Right ventricle myocardium inferior (tissue), 1 donor: Measurements from ENCODE around the gene ZNF277. TPM values are rescaled to one million over a fixed set of nuclear protein-coding genes. Genes with fewer than 3 reads are reported as not detected.
A peak's percentile ranks its signal among the peaks of the same experiment; 100 is the strongest.
"Not testable (repeated sequence)": the region's sequence is repeated elsewhere in the genome, so short reads cannot be mapped to it uniquely, and the experiment has no call there.

Experiments
- ATAC-seq: fragments of 200-7000 bp; cut with Tn5 transposase; one replicate; pipeline ENCODE4 v1.9.1; 2020; ENCODE audit warnings: mild to moderate bottlenecking, moderate library complexity
- DNase-seq: peaks from one replicate; pipeline ENCODE4 v3.0.0; 2021; ENCODE audit errors: missing footprints
- intact Hi-C: fragments of 100-400 bp; cut with DNase I; formaldehyde crosslinking; loops from one replicate; pipeline ENCODE4 v1.11.0; 2022
- total RNA-seq: library from RNA; stranded (reverse); fragmentation: NEBNext Ultra II Directional; extraction: Animal tissue kit (Norgen Biotek cat#: 25700); gene quantifications from one replicate; pipeline ENCODE4 v1.2.1, GENCODE V29; 2021
- donor health status: DM: no; HTN: yes; CAD: no; lungs with severe emphysema.

The ZNF277 gene
- total RNA-seq, 1 donor from 2014 or later = 15.7 TPM

- intact Hi-C loops = no loop called here
- ATAC-seq (no peak), DNase-seq (no peak)
Observed at GRCh38 chr7:112361154-112361553, 154.7 kb downstream of the ZNF277 start.

DNA sequence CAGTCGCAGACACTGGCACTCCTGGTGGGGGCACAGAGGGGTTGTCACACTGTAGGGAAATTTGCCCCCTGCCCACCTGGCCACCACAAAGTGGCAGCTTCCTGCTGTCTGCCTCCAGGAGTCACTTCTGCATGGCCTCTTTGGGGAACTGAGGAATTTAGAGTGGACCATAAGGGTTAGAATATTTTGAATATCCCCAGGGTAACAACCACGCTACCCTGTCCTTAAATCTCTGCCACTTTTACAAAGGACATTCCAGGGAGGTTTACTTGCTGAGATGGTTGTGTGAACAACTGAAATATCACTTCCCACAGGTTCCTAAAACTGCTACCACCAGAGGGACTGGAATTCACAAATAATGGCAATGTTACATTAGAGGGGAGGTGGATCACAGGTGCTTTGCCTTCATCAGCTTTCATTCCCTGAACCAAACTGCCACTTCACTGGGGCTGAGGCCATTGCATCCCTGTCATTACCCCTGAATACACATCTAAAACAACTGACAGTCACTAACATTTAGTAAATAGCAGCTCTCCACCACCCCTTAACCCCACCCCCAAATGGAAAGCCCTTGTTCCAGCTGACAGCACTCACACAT, 155.7 kb downstream of the ZNF277 start:
- DNase-seq (no peak), ATAC-seq (no peak)
- intact Hi-C loops = no loop called here

DNA sequence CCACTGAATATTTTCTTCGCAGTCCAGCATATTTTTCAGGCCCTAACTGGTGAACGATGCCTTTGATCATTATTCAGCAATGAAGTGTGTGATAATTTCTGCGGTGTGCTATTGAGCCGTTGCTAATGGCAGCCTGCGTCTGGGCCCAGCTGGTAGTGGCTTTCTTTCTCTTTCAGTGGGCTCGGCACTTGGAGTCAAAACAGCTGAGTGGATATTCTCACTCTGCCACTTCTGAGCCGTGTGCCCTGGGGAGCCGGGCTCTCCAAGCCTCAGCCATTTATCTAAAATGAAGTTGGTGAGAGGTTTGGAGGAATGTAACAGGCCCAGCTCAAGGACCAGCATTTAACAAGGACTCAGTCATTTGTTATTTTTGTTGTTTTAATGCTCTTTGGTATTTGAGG, 156.2 kb downstream of the ZNF277 start:
- no peak for DNase-seq
- peak; percentile 31 for ATAC-seq
- intact Hi-C loops = no loop called here

DNA sequence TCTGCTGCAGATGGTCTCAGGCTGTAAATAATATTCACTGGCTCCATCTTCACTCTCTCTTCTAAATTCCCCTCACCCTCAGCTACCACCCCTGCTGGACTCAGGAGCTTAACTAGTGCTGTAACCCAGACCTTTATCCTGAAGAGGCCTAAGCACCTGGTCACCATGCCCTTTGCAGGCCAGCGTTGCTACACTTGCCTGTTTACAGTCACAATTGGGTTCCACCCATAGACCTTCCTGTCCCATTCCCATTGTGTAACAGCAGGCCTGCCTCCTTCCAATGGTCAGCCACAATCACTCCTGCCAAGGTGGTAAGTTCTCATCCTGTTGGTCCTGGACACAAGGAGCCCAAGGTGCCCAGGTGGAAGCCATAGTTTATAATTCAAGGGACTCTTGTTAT, 157.9 kb downstream of the ZNF277 start:
- DNase-seq (no peak), ATAC-seq (no peak)
- intact Hi-C loops = no loop called here

DNA sequence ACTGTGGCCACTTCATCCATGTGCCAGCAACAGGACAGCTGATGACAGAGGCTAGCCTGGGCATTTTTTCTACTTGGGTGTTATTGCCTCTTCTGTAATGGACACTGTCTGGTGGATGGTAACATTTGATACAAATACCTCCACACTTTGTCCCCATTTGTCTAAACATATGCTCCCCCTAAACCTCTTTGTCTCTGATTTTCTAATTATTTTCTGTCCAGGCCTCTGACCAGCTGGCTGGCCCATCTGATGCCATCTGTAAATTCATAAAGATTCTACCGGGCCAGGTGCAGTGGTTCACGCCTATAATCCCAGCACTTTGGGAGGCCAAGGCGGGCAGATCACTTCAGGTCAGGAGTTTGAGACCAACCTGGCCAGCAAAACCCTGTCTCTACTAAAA, 159.1 kb downstream of the ZNF277 start:
- no peak for ATAC-seq
- DNase-seq = no peak
- intact Hi-C loops = no loop called here

DNA sequence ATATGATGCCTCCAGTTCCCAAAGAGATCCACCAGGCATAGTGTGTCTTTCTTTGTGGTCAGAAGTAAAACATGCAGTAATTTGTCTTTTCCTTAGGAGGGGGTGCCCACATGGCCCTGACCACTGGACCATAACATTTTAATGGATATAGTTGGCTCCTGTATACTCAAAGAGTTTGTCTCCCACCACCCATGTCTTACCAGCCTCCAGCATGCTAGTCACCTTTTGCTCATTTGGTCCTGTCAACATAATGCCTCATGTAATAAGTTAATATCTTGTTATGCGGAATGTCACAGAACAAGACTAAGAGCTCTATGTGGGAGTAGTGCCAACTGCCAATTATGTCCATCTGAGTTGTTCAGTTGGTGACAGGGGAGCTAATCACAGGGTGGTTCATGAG, 160.4 kb downstream of the ZNF277 start:
- intact Hi-C loops = no loop called here
- ATAC-seq (no peak), DNase-seq (no peak)

GRCh38 chr7:112370436-112370835, 163.9 kb downstream of the ZNF277 start:
- ATAC-seq = no peak
- intact Hi-C loops = no loop called here
- no peak for DNase-seq

DNA sequence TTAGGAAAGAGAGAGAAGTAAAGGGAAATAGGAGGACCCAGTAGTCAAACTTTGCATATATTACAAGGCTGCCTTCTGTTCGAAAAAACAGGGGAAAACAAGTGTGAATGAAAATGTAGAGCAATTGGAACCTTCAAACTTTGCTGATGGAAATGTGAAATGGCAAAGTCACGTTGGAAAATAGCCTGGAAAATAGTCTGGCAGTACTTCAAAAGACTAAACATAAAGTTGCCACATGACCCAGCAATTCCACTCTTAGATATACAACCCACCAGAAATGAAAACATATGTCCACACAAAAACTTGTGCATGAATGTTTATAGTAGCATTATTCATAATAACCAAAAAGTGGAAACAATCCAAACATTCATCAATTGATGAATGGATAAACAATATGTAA, 165.2 kb downstream of the ZNF277 start:
- ATAC-seq = no peak
- no peak for DNase-seq
- intact Hi-C loops = no loop called here

DNA sequence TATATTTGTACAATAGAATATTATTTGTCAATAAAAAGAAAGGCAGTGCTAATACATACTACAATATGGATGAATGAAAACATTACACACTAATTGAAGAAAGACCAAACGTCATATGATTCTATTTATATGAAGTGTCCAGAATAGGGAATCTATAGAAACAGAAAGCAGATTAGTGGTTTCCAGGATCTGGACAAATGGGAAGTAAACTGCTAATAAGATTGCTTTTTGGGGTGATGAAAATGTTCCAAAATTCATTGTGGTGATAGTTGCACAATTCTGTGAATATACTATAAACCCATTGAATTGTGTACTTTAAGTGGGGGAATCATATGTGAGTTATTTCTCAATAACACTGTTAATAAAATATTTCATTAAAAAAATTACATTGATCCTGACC, 165.6 kb downstream of the ZNF277 start:
- intact Hi-C loops = no loop called here
- ATAC-seq = no peak
- no peak for DNase-seq

GRCh38 chr7:112377593-112377992, 171.1 kb downstream of the ZNF277 start:
- DNase-seq = no peak
- ATAC-seq = no peak
- intact Hi-C loops = no loop called here

GRCh38 chr7:112381311-112382091, 175.0 kb downstream of the ZNF277 start:
- ATAC-seq = no peak
- DNase-seq = no peak
- intact Hi-C loops = no loop called here

DNA sequence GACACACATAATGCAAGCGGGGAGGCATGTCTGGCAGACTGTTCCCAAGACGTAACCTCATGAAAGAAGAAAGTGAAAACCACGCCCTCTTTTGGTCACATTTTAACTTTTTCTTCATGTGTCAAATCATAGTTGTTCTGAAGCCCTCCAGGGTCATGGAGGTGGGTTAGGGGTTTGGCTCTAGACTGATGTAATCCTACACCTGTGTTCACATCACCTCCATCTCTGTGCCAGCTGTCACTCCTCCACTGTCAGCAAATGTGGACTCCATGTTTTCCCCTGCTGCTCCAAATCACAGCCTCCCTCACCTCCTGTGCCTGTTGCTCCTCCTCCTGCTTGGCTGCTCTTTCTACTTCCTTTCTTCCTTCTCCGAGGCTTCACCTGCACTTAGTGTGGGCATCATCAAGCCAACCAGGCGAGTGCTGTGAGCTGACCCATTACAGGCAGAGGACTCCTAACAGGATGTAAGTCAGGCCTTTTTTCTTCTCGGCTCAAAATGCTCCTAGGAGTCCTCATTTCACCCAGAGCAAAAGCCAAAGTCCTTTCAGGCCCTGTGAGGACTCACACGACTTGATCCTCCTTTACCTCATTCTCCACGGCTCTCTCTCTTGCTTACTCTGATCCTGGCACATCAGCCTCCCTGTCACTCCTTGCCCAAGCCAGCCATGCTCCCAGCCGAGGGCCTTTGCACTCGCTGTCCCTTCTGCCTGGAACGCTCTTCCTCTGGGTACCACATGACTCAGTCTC, 177.3 kb downstream of the ZNF277 start:
- intact Hi-C loops = no loop called here
- no peak for DNase-seq
- no peak for ATAC-seq

GRCh38 chr7:112385516-112385915, 179.0 kb downstream of the ZNF277 start:
- intact Hi-C loops = no loop called here
- DNase-seq = no peak
- ATAC-seq = no peak

DNA sequence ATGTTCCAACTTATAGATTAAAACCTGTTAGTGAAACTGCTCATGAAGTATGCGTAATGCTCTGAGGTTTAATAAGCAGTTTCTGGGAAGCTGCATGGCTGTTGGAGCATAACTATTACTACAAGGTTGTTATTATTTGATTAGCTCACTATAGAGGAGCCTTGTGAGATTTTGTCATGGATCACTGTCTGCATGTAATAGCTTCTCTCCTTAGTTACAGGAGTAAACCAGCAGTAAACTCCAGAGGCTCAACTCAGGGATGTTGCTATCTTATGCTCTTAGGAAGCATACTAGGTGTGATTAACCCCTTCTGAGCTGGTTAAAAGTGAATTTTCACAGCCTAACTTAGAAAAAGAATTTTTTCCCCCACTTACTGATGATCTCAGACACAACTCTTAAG, 180.1 kb downstream of the ZNF277 start:
- intact Hi-C loops = no loop called here
- ATAC-seq (no peak), DNase-seq (no peak)

GRCh38 chr7:112390167-112390566, 183.7 kb downstream of the ZNF277 start:
- no peak for DNase-seq
- ATAC-seq = no peak
- intact Hi-C loops = loop anchor here (2.0 kb wide), 1 partner anchor 183 kb away; the partner anchor contains the start of genes DOCK4 and ZNF277

GRCh38 chr7:112391079-112391821, 184.8 kb downstream of the ZNF277 start:
- intact Hi-C loops = loop anchor here (2.0 kb wide), 1 partner anchor 184 kb away; the partner anchor contains the start of genes DOCK4 and ZNF277
- DNase-seq = peak; percentile 79
- ATAC-seq = peak; percentile 73

DNA sequence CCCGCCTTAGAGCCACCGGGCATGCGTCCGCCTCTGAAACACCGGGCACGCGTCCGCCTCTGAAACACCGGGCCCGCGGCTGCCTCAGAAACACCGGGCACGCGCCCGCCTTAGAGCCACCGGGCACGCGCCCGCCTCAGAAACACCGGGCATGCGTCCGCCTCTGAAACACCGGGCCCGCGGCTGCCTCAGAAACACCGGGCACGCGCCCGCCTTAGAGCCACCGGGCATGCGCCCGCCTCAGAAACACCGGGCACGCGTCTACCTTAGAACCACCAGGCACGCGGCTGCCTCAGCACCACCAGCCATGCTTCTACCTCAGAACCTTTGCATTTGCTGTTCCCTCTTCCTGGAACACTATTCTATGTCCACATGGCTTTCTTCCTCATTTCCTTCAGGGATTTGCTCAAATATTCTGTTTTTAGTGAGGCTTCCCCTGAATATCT, 185.4 kb downstream of the ZNF277 start:
- intact Hi-C loops = loop anchor here (2.0 kb wide), 1 partner anchor 185 kb away; the partner anchor contains the start of genes DOCK4 and ZNF277
- DNase-seq = peak; percentile 80
- ATAC-seq = not testable (repeated sequence)
